CD4-positive, alpha-beta T cell treated with Interleukin-17A for 4 hours (primary cell): Measurements from ENCODE around the gene ISM2.
"Not testable (repeated sequence)": the region's sequence is repeated elsewhere in the genome, so short reads cannot be mapped to it uniquely, and the experiment has no call there.

ENCODE experiments used
- DNase-seq: peaks from one replicate; pipeline ENCODE4 v3.0.0-alpha.2; 2020; ENCODE audit warnings: mixed read lengths

The ISM2 gene

DNA sequence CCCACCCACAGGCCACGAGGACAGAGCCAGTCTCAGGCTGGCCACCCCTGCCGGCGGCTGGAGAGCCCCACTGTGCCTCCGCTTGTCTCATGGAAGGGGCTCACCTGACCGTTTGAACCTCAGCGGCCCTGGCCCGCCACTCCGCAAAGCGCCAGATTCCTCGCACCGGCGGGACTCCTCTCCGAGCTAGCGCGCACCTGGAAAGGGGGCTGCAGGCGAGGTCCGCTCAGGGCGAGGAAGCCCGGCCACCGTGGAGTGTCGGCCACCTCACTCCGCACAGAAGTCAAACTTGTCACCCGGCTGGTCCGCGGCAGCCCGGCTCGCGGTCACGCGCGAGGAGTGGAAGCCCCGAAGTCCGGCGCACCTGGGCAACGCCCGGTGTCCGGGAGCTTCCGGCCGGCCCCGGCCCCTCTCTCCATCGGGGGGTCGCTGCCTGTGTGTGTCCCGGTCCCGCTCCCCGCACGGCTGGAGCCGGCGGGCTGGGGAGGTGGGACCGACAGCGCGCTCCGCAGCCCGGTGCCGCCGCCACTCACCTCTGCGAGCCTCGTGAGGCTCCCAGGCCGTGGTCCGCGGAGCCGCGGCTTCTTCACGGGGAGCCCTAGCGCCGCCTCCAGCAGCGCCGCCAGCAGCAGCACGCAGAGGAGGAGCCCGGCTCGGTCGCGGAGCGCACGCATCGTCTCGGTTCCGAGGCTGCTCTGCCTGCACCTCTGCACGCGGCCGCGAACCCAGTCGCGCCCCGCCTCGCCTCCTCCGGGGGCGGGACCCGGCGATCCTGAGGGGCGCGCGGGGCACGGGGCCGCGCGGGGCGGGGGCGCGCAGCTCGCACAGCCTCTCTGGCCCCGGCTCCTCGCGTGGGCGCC, at the start of gene ISM2:
Gene ISM2 (minus strand): TSS at position 697 of the 860 bp plus-strand sequence. CDS start 23 bp downstream, at position 674.
- DNase-seq: peak; percentile 25

GRCh38 chr14:77547512-77548180, 49.0 kb upstream of the ISM2 start:
- no peak for DNase-seq

GRCh38 chr14:77545171-77545570, 46.6 kb upstream of the ISM2 start:
- DNase-seq: not testable (repeated sequence)

DNA sequence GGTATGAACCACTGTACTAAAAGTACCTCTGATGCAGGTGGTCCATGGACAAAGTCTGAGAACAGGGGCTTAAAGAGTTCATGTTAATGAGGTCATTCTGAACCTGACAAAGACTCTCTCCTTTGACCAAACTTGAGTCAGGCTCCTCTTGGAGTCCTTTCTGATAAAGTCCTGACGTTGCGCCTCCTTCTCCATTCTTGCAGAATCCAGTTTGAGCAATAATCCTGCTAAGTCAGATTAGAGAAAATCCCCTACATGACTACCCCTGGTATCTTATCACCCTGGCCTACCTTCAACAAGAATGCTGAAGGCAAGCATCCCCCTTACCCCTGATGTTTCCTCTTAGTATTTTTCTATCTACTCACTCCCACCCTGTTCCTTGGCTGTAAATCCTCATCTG, 46.0 kb upstream of the ISM2 start:
- no peak for DNase-seq

DNA sequence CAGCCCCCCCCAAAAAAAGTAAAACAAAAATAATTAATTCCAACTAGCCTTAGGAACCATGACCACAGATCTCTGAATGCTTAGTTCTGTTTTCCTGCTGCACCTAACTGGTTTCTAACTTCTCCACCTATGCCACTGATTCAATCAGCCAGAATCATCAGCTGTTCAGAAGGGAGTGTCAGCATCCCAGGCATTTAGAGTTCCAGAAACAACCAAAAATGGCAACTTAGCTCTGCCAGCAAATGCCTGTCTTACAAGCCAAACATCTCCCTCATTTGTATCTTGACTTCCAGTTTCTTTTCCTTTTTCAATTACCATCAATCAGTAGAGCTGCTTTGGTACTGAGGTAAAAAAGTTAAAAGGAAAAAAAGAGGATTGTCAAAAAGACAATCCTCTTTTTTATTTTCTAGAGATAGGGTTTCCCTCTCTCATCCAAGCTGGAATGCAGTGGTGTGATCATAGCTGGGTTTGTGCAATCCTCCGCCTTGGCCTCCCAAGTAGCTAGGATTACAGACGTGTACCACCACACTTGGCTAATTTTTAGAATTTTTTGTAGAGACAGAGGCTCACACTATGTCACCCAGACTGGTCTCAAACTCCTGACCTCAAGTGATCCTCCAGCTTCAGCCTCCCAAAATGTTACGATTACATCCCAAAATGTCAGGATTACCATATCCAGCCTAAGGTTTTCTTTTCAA, 45.2 kb upstream of the ISM2 start:
- DNase-seq: no peak

GRCh38 chr14:77543240-77543551, 44.6 kb upstream of the ISM2 start:
- no peak for DNase-seq

DNA sequence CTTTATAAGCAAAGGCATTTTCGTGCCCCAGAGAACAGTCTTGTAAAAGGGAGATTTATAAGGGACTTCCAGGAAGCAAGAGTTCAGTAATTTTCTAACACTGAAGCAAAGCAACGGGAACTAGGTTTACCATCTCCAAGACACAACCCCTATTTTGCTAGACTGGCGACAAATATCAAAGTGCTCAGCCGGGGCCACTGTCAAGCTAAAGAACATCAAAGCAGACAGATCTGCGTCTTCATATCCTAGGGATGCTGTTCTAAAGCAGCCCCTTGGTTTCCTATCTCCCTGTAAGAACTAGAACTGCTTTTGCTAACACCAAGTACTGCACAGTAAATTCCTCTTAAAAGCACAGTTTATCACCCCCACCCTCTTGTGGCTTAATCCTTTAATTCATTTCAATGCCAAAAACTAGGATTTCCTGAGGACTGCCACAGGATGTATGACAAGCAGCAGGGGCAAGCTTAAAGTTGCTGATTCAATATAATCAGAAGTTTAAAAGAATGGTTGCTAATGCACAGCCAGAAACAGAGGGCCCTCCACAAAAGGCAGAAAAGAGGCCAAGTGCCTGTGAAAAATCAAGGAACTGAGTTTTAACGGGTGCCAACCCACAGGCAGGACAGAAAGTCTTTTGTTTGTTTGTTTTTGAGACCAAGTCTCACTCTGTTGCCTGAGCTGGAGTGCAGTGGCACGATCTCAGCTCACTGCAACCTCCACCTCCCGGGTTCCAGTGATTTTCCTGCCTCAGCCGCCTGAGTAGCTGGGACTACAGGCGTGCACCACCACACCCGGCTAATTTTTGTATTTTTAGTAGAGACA, 44.0 kb upstream of the ISM2 start:
- DNase-seq: no peak

DNA sequence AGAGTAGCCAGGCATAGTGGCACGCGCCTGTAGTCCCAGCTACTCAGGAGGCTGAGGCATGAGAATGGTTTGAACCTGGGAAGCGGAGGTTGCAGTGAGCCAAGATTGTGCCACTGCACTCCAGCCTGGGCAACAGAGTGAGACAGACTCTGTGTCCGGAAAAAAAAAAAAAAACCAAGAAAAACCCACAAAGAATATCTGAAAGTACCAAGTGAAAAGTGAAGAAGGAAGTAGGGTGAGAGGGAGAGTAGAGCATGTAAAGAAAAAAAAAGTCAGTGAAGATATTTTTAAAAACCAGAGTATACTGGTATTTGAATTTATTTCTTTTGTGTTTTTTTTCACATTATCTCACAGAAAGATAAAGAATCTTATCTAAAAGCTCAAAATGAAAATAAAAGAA, 43.3 kb upstream of the ISM2 start:
- DNase-seq: no peak

DNA sequence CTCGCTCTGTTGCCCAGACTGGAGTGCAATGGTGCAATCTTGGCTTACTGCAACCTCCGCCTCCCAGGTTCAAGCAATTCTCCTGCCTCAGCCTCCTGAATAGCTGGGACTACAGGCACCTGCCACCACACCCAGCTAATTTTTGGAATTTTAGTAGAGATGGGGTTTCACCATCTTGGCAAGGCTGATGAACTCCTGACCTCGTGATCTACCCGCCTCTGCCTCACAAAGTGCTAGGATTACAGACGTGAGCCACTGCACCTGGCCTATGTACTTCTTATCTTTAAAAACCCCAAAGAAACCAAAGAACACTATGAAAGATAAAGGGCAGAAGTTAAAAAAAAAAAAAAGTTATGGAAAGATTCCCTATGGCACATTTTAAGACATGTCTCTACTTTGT, 38.3 kb upstream of the ISM2 start:
- not testable (repeated sequence) for DNase-seq

- DNase-seq: no peak
Measured at GRCh38 chr14:77531071-77531470, 32.5 kb upstream of the ISM2 start.

DNA sequence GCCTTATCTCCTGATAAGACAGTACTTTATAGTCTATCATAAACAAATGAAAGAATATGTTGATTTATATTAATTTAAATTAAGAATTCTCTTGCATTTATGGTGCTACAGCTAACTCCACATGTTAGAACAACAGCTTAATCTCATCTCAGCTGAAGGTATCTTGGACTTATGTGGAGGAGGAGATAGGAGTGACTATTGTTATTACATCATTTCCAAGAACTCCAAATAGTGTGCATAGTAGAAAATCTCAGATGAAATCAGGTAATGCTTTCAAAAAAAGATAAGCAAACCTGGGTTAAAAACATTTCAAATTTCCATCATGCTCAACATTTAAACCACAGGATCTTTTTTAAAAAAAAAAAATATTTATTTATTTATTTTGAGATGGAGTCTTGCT, 31.3 kb upstream of the ISM2 start:
- no peak for DNase-seq

- no peak for DNase-seq
Measured at GRCh38 chr14:77529213-77529612, 30.6 kb upstream of the ISM2 start.

- DNase-seq: not testable (repeated sequence)
Measured at GRCh38 chr14:77528701-77529100, 30.1 kb upstream of the ISM2 start.

- no peak for DNase-seq
Measured at GRCh38 chr14:77526266-77526665, 27.6 kb upstream of the ISM2 start.

DNA sequence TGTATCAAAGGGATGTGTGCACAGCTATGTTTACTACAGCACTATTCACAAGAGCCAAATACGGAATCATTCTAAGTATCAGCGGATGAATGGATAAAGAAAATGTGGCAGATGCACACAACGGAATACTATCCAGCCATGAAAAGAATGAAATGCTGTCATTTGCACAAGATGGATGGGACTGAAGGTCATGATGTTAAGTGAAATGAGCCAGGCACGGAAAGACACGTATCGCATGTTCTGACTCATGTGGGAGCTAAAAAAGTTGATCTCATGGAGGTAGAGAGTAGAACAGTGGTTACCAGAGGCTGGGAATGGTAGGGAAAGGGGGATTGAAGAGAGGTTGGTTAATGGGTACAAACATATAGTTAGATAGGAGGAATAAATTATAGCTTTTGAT, 25.9 kb upstream of the ISM2 start:
- DNase-seq: no peak

GRCh38 chr14:77523109-77523508, 24.5 kb upstream of the ISM2 start:
- DNase-seq: no peak

DNA sequence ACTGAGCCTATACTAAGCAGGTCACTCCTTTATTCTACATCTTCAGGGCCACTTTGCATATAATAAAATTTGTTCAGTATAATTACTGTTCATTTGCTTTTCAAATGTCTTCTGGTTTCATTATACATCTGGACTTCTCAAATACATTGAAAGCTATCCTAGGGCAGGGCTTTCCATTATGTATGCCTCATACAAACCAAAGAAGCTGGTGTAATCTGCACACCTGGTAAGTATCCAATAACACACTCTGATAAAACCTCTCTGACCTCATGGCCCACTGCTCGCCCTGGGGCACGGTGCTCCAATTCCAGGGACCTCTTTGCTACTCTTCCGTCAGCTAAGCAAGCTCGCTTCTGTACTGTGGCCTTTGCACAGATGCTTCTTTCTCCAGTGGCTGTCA, 21.9 kb upstream of the ISM2 start:
- no peak for DNase-seq

GRCh38 chr14:77516126-77516525, 17.5 kb upstream of the ISM2 start:
- DNase-seq: no peak

GRCh38 chr14:77511486-77512162, 13.0 kb upstream of the ISM2 start:
- no peak for DNase-seq

GRCh38 chr14:77509366-77509765, 10.8 kb upstream of the ISM2 start:
- no peak for DNase-seq

DNA sequence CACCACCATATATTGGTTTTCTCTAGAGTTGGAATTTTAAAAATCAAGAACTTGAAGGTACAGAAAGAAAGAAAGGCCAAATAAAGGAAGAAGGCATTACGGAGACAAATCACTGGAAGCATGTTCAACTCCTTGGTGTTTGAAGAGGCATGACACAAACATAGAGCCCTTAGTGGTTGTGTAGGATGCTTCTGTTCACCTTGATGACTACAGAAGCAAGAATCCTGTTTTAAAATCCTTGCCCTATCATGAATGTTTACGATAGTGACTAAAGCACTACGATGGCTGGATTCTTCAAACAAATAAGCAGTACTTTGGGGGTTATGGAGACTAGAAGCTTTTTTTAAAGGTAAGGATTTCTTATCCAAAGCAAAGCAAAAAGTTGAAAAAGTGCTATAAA, 10.3 kb upstream of the ISM2 start:
- no peak for DNase-seq

DNA sequence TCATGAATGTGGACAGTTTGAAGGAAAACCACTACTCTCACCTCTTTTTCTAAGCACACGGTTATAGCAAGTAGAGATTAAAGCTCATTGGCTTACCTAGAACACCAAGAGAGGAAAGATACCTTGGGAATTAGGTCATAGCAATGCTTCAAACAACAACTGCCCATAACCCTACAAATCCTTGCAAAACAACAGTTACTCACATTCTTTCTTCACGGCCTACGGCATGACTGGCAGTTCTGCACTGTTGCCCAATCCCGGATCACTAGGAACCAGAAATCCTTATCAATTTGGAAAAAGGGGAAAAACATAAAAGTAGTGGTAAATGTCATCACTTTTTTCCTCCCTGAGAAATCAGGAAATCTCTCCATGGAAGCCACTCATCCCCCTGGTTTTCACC, 9.6 kb upstream of the ISM2 start:
- no peak for DNase-seq
